Upper lobe of left lung (tissue), 4 donors: Measurements from ENCODE around the gene CACNA2D1.

Experiments used
- POLR2AphosphoS5 ChIP-seq, 2 donors: sonication (generic); formaldehyde crosslinking; IDR thresholded peaks; one replicate each; pipeline ENCODE4 v1.5.1; 2017; ENCODE audit warnings: antibody characterized with exemption in 2 of 2
- TF ChIP-seq, protein P1 (sequence below), 6 experiments: fragments of 450-650 bp in 4 of 6; fragments of 200-600 bp in 2 of 6; sonication (generic) in 2 of 6; IDR thresholded peaks; one replicate each; pipeline ENCODE4 v1.5.1; 2016 to 2019; ENCODE audit warnings: antibody characterized with exemption in 6 of 6

GRCh38 chr7:82446897-82447296 is 3.3 kb upstream of the CACNA2D1 start:
- TF ChIP-seq, protein P1, sequence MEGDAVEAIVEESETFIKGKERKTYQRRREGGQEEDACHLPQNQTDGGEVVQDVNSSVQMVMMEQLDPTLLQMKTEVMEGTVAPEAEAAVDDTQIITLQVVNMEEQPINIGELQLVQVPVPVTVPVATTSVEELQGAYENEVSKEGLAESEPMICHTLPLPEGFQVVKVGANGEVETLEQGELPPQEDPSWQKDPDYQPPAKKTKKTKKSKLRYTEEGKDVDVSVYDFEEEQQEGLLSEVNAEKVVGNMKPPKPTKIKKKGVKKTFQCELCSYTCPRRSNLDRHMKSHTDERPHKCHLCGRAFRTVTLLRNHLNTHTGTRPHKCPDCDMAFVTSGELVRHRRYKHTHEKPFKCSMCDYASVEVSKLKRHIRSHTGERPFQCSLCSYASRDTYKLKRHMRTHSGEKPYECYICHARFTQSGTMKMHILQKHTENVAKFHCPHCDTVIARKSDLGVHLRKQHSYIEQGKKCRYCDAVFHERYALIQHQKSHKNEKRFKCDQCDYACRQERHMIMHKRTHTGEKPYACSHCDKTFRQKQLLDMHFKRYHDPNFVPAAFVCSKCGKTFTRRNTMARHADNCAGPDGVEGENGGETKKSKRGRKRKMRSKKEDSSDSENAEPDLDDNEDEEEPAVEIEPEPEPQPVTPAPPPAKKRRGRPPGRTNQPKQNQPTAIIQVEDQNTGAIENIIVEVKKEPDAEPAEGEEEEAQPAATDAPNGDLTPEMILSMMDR (IDR thresholded peaks at IDR 0.05) = no peak
- no peak for TF ChIP-seq POLR2AphosphoS5 (IDR thresholded peaks at IDR 0.05)
